Omental fat pad (tissue), 4 donors: ENCODE measurements around the gene SRPRB. TPM values are rescaled to one million over a fixed set of nuclear protein-coding genes. Genes with fewer than 3 reads are reported as not detected.

Experiments
- ATAC-seq: fragments of 150-250 bp; one replicate; pipeline ENCODE4 v1.9.1; 2016; ENCODE audit warnings: mild to moderate bottlenecking, moderate library complexity; ENCODE audit not compliant: low FRiP score
- DNase-seq: peaks from one replicate; pipeline ENCODE4 v3.0.0-alpha.2; 2019; ENCODE audit warnings: low spot score
- CTCF ChIP-seq, 3 donors: fragments of 450-650 bp; IDR thresholded peaks; one replicate each; pipeline ENCODE4 v1.5.1; 2016 to 2017; ENCODE audit warnings: antibody characterized with exemption in 3 of 3, mild to moderate bottlenecking in 3 of 3, moderate library complexity in 2 of 3
- total RNA-seq, 4 donors: library from RNA; depleted of rRNA; stranded (reverse); fragments of >200 nt; gene quantifications; one replicate each; pipeline ENCODE4 v1.1.0, GENCODE V29; 2016

The SRPRB gene
- total RNA-seq, 4 donors from 2014 or later = 19.2 to 47.2 (median 36.3) TPM

DNA sequence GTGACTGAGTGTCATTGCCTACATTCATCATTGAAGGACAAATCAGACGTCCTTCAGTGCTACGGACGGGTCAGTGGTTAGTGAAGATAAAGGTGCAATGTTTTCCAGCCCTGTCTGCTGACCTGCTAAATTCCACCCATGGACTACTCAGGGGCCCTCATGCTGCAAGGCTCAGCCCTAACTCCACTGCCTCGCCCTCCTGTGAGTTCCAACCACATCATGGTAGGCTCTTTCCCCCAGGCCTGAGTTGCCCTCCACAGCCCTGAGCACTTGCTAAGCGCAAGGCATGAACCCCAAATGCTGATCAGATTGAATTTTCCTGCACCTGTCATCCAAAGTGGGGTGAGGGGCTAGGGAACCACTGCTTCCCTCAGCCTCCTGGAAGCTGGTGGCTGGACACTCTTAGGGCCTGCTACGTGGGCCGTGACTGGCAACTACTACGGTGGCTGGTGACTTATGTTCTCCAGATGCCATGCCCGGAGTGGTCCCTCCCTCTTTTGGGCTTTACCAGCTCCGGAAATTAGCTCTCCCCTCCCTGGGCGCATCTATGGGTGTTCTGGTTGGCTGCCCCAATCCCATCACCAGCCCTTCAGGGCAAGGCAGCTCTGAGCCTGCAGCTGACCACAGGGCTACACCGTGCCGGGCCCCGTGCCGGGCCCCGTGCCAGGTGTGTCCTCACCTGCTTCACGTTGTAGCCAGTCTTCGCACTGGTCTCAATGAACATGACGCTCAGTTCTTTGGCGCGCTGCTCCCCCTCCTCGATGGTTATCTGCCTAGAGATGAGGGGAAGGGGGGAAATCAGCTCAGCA, 32.1 kb downstream of the SRPRB start:
- DNase-seq (no peak), ATAC-seq (no peak)
- no peak for TF ChIP-seq CTCF (IDR thresholded peaks at IDR 0.05)

DNA sequence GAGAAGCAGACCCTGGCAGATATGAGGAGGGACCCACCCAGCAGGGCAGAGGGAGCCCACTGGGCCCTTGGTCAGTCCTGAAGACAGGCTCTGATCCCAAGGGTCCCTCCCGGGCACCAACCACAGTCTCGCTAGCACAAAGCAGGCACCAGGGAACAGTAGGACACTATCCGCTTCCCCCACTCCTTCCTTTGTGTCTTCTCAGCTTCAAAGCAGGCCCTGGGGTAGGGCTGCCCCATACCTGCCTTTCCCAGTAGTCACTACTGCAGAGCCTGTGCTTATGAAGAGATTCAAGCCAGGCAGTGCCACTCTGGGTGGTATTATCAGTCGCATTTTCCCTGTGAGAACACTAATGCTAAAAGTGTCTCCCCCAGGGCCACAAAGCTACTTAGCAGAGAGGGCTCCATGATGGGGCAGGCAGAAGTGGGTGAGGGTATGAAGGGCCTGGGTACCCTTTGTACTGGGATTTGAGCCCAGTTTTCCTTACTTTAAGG, 32.7 kb downstream of the SRPRB start:
- no peak for DNase-seq
- ATAC-seq = no peak
- TF ChIP-seq CTCF (IDR thresholded peaks at IDR 0.05) = no peak

DNA sequence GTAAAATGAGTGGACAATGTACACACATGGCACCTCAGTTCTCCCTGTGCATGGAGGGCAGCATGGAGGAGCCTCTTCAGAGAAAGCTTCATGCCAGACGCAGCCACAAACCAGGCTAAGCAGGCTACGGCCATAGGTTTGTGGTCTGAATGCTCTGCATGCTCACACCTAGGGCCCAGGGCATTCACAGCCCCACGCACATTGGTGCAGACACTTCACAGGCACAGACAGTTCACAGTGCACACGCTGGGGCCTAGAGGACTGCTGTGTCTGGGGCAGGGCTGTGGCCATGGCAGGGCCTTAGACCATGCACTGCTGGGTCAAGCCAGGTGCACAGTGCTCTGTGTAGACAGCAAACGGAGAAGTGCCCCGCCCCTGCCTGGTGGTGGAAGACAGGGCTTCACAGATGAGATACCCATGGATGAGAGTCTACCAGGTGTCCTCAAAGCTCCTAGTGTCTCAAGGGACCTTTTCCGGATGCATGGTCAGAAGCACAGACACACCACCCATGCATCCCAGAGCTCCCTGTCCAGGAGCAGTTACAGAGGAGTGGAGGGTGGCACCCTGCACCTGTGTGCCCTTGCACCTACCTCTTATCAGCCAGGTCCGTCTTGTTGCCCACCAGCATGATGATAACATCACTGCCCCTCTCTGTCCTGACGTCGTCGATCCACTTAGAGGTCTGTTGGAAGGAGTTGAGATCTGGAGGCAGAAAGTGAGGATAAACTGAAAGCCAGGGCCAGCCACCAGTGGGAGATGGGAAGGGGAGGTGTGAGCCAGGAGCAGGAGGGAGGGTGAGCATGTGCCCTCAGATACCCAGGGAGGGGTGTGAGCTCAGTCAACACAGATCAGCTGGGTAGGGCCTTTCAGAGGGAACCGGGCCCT, 33.5 kb downstream of the SRPRB start:
- ATAC-seq = no peak
- TF ChIP-seq CTCF (IDR thresholded peaks at IDR 0.05) = no peak
- DNase-seq = no peak

DNA sequence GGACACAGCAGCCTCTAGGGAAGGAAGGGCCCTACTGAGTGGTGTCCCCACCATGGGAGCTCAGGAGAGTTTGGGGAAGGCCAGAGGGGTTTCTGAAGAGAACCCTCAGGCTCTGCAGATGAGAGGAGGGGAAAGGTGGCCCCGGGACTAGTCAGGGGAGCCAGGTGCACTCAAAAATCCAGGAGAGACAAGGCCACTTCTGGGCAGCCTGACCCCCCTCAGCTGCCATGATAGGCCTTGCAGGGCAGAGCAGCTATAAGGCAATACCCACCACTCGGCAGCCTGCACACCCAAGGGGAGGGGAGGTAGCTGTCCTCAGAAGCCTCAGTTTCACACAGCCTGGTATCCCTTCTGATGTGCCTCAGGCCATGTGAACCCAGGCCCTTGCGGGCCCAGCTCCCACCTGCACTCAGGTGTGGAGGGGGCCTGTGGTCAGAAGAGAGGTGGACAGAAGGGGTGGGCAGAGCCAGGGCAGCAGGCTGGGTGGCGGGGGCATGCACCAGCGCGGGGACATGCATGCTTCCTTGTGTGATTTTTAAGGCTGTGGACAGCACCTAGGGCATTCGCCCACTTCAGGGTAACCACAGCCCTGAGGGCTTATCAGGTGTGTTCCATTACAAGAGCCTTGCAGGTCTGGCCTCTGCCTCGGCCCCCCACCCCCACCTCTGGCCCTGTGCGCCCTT, 34.6 kb downstream of the SRPRB start:
- DNase-seq = no peak
- ATAC-seq = no peak
- no peak for TF ChIP-seq CTCF (IDR thresholded peaks at IDR 0.05)

DNA sequence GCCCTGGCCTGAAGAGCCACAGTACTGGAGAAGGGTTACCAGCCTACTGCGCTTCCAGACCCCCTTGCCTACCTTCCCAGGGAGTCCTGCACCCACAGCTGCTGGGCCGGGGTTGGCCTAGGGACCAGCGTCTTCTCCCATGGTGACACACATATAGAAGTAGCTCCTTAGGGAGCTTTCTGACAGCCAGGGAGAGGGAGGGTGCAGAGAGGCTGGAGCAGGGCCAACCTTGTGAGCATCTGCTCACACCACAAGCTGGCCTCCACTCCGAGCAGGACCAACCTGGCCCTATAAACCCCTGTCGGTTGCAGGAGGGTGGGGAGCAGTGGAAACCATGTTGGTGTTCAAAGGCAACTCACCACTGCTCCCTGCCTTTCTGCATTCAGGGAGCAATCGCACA, 35.2 kb downstream of the SRPRB start:
- no peak for TF ChIP-seq CTCF (IDR thresholded peaks at IDR 0.05)
- DNase-seq (no peak), ATAC-seq (no peak)

- ATAC-seq (no peak), DNase-seq (no peak)
- TF ChIP-seq CTCF (IDR thresholded peaks at IDR 0.05) = no peak
Observed at GRCh38 chr3:133841196-133841595, 35.6 kb downstream of the SRPRB start.
